ENCODE data around the gene IRS2. TPM values are rescaled to one million over a fixed set of nuclear protein-coding genes. Genes with fewer than 3 reads are reported as not detected.

The IRS2 gene
- total RNA-seq, 1 experiment from 2014 or later = 5.9 TPM

- H3K36me3 ChIP-seq (ENCODE audit: control insufficient read depth, insufficient read depth, low read length) = no peaks in the 10 kb centered on the region
- ATAC-seq (no peak), DNase-seq (ENCODE audit: low read depth, low spot score) (no peak)
- CTCF ChIA-PET = no interaction called here
- TF ChIP-seq REST (IDR thresholded peaks at IDR 0.05; ENCODE audit: insufficient read depth in 1 of 2, low read depth in 2 of 2, low read length in 1 of 2) (no peak), CTCF (IDR thresholded peaks at IDR 0.05) (no peak), POLR2AphosphoS5 (IDR thresholded peaks at IDR 0.05; ENCODE audit: low read depth, low read length) (no peak), TCF7L2 (IDR thresholded peaks at IDR 0.05; ENCODE audit: low read depth, low read length) (no peak), SIN3A (IDR thresholded peaks at IDR 0.05; ENCODE audit: borderline replicate concordance, insufficient read depth, low read depth, low read length) (no peak)
- H3K9me3 ChIP-seq (ENCODE audit: control insufficient read depth, insufficient read depth, low read depth, low read length) = no peaks in the 10 kb centered on the region
- no peak overlapping the region for H3K4me3 ChIP-seq (ENCODE audit: low read depth in 2 of 2, low read length in 2 of 2)
- in situ Hi-C loops (cut with HindIII; ENCODE audit: low pct_unique_long_range_greater_than_20kb, low sequenced_read_pairs) = no loop called here
- POLR2A ChIA-PET = no interaction called here
- no peak overlapping the region for H3K27ac ChIP-seq (ENCODE audit: low read length)
- H3K4me1 ChIP-seq (ENCODE audit: control insufficient read depth, insufficient read depth, low read length) = no peaks in the 10 kb centered on the region
- intact Hi-C loops (cut with micrococcal nuclease; ENCODE audit: unreplicated experiment) = no loop called here
- H3K27me3 ChIP-seq (ENCODE audit: control insufficient read depth, insufficient read depth, low read length) = no peaks in the 10 kb centered on the region
- no TSS peak for BruUV-seq (replicated peaks)
Observed at GRCh38 chr13:109807345-109807744, 21.0 kb upstream of the IRS2 start.

GRCh38 chr13:109804654-109805053 is 18.3 kb upstream of the IRS2 start:
- TF ChIP-seq REST (IDR thresholded peaks at IDR 0.05; ENCODE audit: insufficient read depth in 1 of 2, low read depth in 2 of 2, low read length in 1 of 2) (peak in 1 of 2 experiments; percentile 57; a peak in 2 of 4 replicates), POLR2AphosphoS5 (IDR thresholded peaks at IDR 0.05; ENCODE audit: low read depth, low read length) (no peak), SIN3A (IDR thresholded peaks at IDR 0.05; ENCODE audit: borderline replicate concordance, insufficient read depth, low read depth, low read length) (no peak), CTCF (IDR thresholded peaks at IDR 0.05) (no peak), TCF7L2 (IDR thresholded peaks at IDR 0.05; ENCODE audit: low read depth, low read length) (no peak)
- intact Hi-C loops (cut with micrococcal nuclease; ENCODE audit: unreplicated experiment) (no loop called here), in situ Hi-C loops (cut with HindIII; ENCODE audit: low pct_unique_long_range_greater_than_20kb, low sequenced_read_pairs) (no loop called here)
- POLR2A ChIA-PET = no interaction called here
- CTCF ChIA-PET = no interaction called here
- H3K27ac ChIP-seq (ENCODE audit: low read length) = no peak overlapping the region
- DNase-seq (ENCODE audit: low read depth, low spot score) (no peak), ATAC-seq (no peak)
- no peaks in the 10 kb centered on the region for H3K9me3 ChIP-seq (ENCODE audit: control insufficient read depth, insufficient read depth, low read depth, low read length)
- no peaks in the 10 kb centered on the region for H3K4me1 ChIP-seq (ENCODE audit: control insufficient read depth, insufficient read depth, low read length)
- H3K4me3 ChIP-seq (ENCODE audit: low read depth in 2 of 2, low read length in 2 of 2) = no peak overlapping the region
- no peaks in the 10 kb centered on the region for H3K27me3 ChIP-seq (ENCODE audit: control insufficient read depth, insufficient read depth, low read length)
- H3K36me3 ChIP-seq (ENCODE audit: control insufficient read depth, insufficient read depth, low read length) = no peaks in the 10 kb centered on the region
- no TSS peak for BruUV-seq (replicated peaks)
